ENCODE measurements around the gene PTX4. TPM values are rescaled to one million over a fixed set of nuclear protein-coding genes. Genes with fewer than 3 reads are reported as not detected.
"Not testable (repeated sequence)": the region's sequence is repeated elsewhere in the genome, so short reads cannot be mapped to it uniquely, and the experiment has no call there.

The PTX4 gene
- total RNA-seq, 6 experiments from 2014 or later: 0.14 to 0.24 (median 0.18) TPM; not detected in 2

GRCh38 chr16:1487395-1488053 lies 1.2 kb downstream of the PTX4 start:
- Mint-ChIP-seq H3K9me3 (no peaks in the 10 kb centered on the region), H3K4me3 (no peak overlapping the region), H3K4me1 (ENCODE audit: low read depth) (peaks cover 2% of the 10 kb centered on the region), H3K36me3 (ENCODE audit: low read depth) (no peaks in the 10 kb centered on the region), H3K27ac (no peak overlapping the region), H3K27me3 (ENCODE audit: insufficient read depth) (peaks cover 17% of the 10 kb centered on the region)
- DNase-seq: no peak
- no peak for TF ChIP-seq CTCF (IDR thresholded peaks at IDR 0.05)

GRCh38 chr16:1486551-1487390 lies 2.0 kb downstream of the PTX4 start:
- no peak for TF ChIP-seq CTCF (IDR thresholded peaks at IDR 0.05)
- no peaks in the 10 kb centered on the region for H3K9me3 Mint-ChIP-seq
- peaks cover 17% of the 10 kb centered on the region for H3K27me3 Mint-ChIP-seq (ENCODE audit: insufficient read depth)
- no peak overlapping the region for H3K4me3 Mint-ChIP-seq
- no peak overlapping the region for H3K27ac Mint-ChIP-seq
- H3K36me3 Mint-ChIP-seq (ENCODE audit: low read depth): no peaks in the 10 kb centered on the region
- no peaks in the 10 kb centered on the region for H3K4me1 Mint-ChIP-seq (ENCODE audit: low read depth)
- no peak for DNase-seq

GRCh38 chr16:1485847-1486496 lies 2.8 kb downstream of the PTX4 start:
- no peaks in the 10 kb centered on the region for H3K9me3 Mint-ChIP-seq
- TF ChIP-seq CTCF (IDR thresholded peaks at IDR 0.05): no peak
- DNase-seq: no peak
- H3K27me3 Mint-ChIP-seq (ENCODE audit: insufficient read depth): peaks cover 17% of the 10 kb centered on the region
- no peaks in the 10 kb centered on the region for H3K36me3 Mint-ChIP-seq (ENCODE audit: low read depth)
- H3K4me1 Mint-ChIP-seq (ENCODE audit: low read depth): no peaks in the 10 kb centered on the region
- H3K27ac Mint-ChIP-seq: no peak overlapping the region
- no peak overlapping the region for H3K4me3 Mint-ChIP-seq

GRCh38 chr16:1481906-1482835 lies 6.6 kb downstream of the PTX4 start:
- no peaks in the 10 kb centered on the region; the same call in 1 of the 2 replicates for H3K36me3 Mint-ChIP-seq (ENCODE audit: low read depth)
- peak; percentile 40 for DNase-seq
- no peaks in the 10 kb centered on the region for H3K4me1 Mint-ChIP-seq (ENCODE audit: low read depth)
- TF ChIP-seq CTCF (IDR thresholded peaks at IDR 0.05): no peak
- H3K27ac Mint-ChIP-seq: no peak overlapping the region
- no peaks in the 10 kb centered on the region for H3K9me3 Mint-ChIP-seq
- H3K4me3 Mint-ChIP-seq: no peak overlapping the region
- H3K27me3 Mint-ChIP-seq (ENCODE audit: insufficient read depth): peaks cover 17% of the 10 kb centered on the region

GRCh38 chr16:1478937-1479336 lies 9.8 kb downstream of the PTX4 start:
- H3K36me3 Mint-ChIP-seq (ENCODE audit: low read depth); H3K4me3 Mint-ChIP-seq; H3K4me1 Mint-ChIP-seq (ENCODE audit: low read depth); DNase-seq; H3K9me3 Mint-ChIP-seq; H3K27ac Mint-ChIP-seq: not testable (repeated sequence)
- H3K27me3 Mint-ChIP-seq (ENCODE audit: insufficient read depth): peaks cover 13% of the 10 kb centered on the region

Data from HFFc6 (cell line).